ENCODE results near the gene SNAPC1.
"Not testable (repeated sequence)": the region's sequence is repeated elsewhere in the genome, so short reads cannot be mapped to it uniquely, and the experiment has no call there.

SNAPC1 gene, protein sequence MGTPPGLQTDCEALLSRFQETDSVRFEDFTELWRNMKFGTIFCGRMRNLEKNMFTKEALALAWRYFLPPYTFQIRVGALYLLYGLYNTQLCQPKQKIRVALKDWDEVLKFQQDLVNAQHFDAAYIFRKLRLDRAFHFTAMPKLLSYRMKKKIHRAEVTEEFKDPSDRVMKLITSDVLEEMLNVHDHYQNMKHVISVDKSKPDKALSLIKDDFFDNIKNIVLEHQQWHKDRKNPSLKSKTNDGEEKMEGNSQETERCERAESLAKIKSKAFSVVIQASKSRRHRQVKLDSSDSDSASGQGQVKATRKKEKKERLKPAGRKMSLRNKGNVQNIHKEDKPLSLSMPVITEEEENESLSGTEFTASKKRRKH

DNA sequence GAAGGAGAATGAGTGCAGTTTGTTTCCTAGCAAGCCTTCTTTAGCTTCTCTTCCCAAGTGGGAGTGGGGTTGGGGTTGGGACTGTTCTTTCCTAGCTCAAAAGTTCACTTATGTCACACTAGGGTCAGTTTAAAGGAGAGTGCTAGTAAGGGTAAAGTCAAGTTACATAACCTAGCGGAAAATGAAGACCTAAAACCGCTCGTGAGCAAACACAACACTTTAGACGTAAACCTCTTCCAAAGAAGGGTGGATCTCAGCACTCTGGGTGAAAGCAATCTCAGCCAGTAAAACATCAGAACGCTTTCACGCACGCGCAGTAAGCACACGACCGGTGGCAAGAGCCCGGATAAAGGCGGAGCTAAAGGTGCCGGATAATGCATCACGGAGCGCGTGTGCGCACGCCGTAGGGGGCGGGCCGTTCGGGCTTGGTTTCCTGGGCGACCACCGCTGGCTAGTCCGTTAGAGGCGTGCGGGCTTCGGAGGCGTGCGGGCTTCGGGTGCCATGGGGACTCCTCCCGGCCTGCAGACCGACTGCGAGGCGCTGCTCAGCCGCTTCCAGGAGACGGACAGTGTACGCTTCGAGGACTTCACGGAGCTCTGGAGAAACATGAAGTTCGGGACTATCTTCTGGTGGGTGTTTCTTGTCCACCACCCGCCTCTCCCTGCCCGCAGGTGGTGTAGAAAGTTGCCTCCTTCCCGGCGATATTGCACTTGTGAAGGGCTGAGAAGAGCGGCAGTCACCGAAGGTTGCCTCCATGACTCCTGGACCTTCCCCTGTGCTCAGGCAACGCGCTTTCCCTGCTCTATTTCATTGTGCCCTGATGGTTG, at the start of gene SNAPC1:
Gene SNAPC1, plus strand, starts transcription at position 462 of the 828 bp plus-strand sequence. Its CDS starts 41 bp downstream, at position 503.
- peak; percentile 98 for DNase-seq (ENCODE audit: low spot score)

DNA sequence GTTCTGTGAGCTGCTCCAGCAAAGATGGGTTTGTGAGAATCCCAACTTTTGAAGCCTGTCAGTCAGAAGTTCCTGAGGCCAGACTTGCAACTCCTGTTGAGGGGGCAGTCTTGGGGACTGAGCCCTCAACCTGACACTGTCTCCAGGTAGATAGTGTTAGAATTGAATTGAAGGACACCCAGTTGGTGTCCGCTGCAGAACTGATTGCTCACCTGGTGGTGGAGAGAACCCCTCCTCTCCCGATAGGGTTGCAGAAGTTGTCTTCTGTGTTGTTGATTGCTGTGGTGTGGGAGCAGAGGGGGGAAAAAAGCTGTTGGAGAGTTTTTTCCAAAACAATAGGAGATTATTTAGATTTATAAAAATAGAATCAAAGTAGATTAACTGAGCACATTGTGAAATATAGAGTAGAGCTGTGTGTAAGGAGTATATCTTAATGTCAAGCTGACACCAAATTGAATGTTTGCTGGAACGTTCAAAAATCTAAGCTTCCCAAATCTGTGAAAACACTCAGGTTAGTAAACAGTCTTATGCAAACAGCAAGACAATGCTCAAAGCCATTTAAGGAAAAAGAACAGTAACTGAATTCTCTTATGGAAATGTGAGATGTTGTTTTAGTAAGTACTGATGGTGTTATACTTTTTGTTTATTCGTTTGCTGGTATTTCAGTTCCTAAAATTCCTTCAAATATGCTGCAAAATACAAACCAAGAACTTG, 48.3 kb upstream of the SNAPC1 start:
- no peak for DNase-seq (ENCODE audit: low spot score)

DNA sequence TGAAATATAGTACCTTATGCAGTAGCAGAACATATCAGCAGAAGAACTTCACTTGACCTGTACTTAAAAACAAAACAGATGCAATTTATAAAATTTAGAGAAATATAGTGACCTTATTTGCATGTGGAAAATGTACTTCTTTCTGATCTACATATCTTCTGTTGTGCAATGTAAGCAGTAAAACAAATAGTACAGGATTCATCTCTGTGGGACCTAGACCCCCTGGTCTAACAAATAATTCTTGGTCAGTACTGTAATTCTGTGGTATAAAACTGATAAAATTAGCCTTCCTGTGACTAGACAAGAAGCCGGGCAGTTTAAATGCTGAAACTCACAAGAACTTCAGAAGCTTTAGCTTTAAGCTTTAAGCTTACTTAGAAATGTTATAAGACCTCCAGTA, 45.3 kb upstream of the SNAPC1 start:
- DNase-seq (ENCODE audit: low spot score), result no peak

DNA sequence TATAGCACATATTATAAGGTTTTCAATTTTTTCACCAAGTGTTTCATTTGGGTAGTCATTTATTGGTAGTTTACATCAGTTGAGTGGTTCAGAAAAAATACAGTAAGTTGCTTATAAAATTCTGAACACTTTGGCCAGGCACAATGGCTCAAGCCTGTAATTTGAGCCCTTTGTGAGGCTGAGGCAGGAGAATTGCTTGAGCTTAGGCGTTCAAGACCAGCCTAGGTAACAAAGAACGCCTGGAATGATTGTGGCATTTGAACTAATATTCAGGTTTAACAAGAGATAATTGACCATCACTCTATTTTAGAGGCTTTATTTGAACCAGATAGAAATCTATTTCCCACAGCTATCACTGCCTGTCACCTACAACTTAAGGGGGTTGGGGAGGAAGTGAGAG, 44.2 kb upstream of the SNAPC1 start:
- no peak for DNase-seq (ENCODE audit: low spot score)

DNA sequence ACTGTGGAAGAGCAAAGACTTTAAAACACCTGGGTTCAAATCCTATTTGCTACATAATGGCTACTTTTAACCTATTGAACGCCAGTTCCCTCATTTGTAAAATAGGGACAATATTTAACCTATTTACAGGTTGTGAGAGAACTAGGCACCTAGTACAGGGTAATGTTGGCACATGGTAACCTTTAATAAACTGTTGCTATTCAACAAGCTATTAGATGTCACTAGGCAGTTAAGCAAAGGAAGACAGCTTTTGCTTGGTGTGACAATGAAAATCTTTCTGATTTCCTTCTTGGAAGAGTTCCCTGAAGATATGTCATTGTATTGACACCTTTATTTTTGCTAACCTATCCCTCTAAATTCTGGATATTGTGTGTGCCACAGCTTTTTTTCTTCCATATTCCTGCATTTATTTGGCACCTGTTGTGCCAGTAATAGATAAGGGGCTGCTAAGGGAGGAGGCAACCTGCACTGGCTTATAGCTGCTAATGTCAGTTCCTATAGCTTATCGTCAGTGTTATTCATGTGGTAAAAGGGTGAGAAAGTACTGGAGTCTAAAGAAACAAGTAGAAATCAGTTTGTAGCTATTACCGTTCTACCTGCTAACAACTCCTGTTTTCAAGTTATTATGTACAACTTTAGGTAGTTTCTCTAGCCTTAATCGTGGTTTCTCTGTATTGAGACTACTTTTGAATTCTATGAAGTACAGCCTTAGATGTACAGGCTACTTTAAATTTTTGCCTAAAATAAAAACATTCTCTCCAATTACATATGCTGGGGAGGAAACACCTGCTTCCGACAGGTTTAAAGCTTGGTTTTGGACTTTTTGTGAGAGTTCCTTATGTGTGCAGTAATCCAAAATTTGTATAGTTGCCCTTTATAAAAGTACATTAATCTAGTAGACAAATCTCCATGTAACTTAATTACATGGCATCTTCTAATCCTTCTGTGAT, 42.6 kb upstream of the SNAPC1 start:
- DNase-seq (ENCODE audit: low spot score), result no peak

DNA sequence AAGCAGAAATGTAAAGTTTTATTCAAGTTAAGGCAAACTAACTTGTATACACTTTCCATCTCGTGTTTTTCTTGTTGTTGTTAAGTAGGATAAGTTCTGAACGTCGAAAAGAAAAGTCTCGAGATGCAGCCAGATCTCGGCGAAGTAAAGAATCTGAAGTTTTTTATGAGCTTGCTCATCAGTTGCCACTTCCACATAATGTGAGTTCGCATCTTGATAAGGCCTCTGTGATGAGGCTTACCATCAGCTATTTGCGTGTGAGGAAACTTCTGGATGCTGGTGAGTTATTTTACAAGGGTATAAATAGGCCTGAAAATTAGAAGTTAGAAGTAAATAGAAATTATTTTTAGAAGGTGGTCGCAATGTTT, 41.9 kb upstream of the SNAPC1 start:
- no peak for DNase-seq (ENCODE audit: low spot score)

DNA sequence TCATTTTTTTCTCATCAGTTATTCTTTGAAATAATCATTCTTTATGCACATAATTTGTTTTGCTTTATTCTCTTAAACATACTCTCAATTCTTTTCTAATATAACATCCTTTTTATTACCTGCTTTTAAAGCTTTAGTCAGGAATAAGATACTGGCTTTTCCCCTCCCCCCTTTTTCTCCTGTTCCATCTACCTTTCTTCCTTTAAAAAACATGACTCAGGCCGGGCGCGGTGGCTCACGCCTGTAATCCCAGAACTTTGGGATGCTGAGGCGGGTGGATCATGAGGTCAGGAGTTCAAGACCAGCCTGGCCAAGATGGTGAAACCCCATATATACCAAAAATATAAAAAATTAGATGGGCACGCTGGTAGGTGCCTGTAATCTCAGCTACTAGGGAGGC, 41.5 kb upstream of the SNAPC1 start:
- no peak for DNase-seq (ENCODE audit: low spot score)

DNA sequence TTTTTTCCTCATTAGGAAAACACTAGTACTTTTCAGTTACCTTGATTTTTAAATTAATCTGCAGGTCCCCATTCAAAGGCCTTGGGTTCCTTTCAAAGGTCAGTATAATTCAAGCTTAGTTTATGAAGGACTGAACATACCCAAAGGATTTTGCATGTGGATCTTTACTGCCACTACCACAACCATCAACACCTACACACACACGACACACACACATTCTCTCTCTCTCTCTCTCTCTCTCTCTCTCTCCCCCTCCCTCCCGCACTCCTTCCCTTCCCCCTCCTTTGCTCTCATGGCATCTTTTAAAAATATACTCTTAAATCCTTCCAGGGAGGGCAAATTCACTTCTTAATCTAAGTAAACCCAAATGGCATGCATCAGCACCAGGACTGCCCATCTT, 38.1 kb upstream of the SNAPC1 start:
- DNase-seq (ENCODE audit: low spot score), result no peak

DNA sequence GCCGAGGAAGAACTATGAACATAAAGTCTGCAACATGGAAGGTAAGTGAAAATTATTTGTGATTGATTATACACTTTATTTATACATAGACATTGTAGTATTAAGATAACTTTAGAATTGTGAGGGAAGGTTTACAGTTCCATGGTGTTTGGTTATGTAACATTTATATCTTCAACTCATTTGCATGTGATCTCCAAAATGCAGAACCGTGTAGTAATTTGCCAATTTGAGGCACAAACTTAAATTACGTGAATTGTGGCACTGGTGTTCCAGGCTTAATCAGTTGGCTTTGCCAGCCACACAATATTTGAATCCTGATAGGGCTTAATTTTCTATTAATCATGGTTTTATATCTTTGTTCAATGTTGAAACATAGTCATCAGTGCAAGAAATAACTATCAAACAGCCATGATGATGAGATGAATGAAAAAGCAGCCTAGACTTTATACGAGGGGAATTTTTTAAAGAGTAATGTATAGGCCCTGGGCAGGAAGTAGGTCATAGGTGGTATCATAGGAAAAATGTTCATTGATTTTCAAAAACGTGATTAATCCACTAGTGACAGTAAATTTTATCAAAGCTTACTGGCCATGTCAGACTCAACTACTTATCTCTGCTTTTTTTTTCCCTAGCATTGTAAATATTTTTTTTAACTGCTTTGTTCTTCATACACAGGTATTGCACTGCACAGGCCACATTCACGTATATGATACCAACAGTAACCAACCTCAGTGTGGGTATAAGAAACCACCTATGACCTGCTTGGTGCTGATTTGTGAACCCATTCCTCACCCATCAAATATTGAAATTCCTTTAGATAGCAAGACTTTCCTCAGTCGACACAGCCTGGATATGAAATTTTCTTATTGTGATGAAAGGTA, 35.2 kb upstream of the SNAPC1 start:
- no peak for DNase-seq (ENCODE audit: low spot score)

DNA sequence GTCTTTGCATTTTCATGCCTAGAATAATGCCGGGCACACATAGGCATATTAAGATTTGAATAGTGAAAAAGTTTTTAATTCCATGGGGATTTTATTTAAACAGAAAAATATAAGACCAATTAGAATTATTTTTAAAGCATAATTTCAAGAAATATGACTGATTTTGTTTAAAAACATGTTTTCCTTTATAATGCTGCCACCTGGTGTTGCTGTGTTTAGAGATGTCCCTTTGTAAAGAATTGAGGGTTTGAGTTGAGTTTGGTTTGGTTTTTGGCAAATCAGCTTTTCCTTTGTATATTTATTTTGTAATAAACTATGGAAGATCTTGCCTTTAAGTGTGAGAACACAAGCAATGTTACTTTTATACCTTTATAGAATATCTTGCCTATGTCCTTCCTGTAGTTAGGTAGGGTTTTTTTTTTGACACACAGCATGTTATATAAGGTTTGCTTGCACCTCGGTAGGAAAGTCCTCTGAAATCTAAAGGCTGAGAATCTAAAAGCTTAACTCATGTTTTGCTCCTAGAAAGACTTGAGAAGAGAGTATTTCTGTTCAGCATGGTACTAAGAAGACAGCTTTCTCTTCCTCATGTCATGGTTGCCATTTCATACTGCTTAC, 31.4 kb upstream of the SNAPC1 start:
- no peak for DNase-seq (ENCODE audit: low spot score)

DNA sequence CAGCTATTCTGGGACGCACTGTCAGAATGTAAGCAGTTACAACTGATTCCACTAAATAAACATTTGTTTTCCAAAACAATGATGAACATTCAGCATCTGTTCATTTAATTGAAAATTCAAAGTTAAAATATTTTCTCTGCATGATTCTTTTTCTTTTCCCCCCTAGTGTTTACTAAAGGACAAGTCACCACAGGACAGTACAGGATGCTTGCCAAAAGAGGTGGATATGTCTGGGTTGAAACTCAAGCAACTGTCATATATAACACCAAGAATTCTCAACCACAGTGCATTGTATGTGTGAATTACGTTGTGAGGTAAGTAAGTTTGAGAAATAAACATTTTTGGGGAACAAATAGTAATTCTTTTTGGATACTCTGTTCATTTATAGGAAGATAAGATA, 28.2 kb upstream of the SNAPC1 start:
- DNase-seq (ENCODE audit: low spot score), result no peak

DNA sequence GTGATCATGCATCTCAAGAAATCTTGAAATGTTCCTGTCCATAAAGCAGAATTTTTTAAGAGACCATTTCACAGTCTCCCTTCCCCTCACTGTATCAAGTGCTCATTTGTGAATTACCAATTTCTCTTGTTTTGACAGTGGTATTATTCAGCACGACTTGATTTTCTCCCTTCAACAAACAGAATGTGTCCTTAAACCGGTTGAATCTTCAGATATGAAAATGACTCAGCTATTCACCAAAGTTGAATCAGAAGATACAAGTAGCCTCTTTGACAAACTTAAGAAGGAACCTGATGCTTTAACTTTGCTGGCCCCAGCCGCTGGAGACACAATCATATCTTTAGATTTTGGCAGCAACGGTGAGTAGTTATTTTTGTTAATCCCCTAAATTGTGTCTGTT, 25.5 kb upstream of the SNAPC1 start:
- no peak for DNase-seq (ENCODE audit: low spot score)

DNA sequence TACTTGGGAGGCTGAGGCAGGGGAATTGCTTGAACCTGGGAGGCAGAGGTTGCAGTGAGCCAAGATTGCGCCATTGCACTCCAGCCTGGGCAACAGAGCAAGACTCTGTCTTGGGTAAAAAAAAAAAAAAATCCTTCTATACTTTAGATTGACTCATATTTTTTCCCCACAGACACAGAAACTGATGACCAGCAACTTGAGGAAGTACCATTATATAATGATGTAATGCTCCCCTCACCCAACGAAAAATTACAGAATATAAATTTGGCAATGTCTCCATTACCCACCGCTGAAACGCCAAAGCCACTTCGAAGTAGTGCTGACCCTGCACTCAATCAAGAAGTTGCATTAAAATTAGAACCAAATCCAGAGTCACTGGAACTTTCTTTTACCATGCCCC, 24.3 kb upstream of the SNAPC1 start:
- no peak for DNase-seq (ENCODE audit: low spot score)

DNA sequence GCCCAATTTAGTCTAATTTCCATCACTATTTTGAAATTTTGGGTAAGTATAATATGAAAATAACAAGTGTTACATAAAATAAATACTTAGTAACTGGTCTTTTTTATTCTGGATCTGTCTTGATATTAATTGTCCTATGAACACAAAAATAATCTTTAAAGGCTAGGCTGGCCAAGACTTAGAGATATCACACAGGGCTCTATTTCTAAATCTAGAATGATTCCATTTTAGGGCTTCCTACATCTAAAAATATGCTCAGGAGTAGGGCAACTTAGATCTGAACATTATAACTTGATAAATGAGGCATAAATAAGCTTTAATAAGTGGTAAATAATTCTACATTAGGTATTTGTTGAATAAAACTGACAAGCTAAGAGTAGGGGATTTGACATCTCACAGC, 23.1 kb upstream of the SNAPC1 start:
- DNase-seq (ENCODE audit: low spot score), result no peak

DNA sequence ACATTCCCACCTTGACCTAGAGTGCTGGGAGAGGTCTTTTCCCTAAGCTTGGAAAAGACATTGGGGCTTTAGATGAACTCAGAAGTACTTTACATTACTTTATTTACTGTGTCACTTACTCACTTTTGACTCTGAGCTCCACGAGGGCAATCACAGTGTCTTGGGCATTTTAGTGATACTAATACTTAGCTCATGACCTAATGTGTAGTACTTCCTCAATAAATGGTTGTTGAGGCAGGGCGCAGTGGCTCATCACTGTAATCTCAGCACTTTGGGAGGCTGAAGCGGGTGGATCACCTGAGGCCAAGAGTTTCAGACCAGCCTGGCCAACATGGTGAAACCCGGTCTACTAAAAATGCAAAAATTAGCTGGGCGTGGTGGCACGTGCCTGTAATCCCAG, 19.8 kb upstream of the SNAPC1 start:
- no peak for DNase-seq (ENCODE audit: low spot score)

DNA sequence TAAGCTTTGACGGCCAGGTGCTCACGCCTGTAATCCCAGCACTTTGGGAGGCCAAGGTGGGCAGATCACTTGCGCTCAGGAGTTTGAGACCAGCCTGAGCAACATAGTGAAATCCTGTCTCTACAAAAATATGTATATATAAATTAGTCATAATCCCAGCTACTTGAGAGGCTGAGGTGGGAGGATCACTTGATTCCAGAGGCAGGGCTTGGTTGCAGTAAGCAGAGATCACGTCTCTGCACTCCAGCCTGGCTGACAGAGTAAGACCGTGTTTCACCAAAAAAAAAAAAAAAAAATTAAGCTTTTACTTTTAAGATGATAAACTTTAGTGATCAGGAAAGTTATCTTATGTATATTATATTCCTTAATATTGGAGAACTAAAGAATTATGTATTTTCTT, 18.0 kb upstream of the SNAPC1 start:
- no peak for DNase-seq (ENCODE audit: low spot score)

DNA sequence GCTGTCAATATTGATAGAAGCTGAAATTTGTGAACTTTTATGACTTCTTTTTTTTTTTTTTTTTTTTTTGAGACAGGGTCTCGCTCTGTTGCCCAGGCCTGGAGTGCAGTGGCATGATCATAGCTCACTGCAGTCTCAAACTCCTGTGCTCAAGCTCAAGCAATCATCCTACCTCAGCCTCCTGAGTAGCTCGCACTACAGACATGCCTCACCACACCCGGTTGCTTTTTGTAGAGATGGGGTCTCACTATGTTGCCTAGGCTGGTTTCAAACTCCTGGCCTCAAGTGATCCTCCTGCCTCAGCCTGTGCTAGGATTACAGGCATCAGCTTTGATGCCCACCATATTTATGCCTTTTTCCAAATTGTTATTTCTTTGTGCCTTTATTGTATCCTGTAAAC, 15.9 kb upstream of the SNAPC1 start:
- DNase-seq (ENCODE audit: low spot score), result not testable (repeated sequence)

DNA sequence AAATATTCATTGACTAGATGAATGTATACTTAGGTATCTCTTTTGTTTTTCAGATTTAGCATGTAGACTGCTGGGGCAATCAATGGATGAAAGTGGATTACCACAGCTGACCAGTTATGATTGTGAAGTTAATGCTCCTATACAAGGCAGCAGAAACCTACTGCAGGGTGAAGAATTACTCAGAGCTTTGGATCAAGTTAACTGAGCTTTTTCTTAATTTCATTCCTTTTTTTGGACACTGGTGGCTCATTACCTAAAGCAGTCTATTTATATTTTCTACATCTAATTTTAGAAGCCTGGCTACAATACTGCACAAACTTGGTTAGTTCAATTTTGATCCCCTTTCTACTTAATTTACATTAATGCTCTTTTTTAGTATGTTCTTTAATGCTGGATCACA, 15.3 kb upstream of the SNAPC1 start:
- DNase-seq (ENCODE audit: low spot score), result no peak

DNA sequence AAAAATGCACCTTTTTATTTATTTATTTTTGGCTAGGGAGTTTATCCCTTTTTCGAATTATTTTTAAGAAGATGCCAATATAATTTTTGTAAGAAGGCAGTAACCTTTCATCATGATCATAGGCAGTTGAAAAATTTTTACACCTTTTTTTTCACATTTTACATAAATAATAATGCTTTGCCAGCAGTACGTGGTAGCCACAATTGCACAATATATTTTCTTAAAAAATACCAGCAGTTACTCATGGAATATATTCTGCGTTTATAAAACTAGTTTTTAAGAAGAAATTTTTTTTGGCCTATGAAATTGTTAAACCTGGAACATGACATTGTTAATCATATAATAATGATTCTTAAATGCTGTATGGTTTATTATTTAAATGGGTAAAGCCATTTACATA, 14.9 kb upstream of the SNAPC1 start:
- no peak for DNase-seq (ENCODE audit: low spot score)

DNA sequence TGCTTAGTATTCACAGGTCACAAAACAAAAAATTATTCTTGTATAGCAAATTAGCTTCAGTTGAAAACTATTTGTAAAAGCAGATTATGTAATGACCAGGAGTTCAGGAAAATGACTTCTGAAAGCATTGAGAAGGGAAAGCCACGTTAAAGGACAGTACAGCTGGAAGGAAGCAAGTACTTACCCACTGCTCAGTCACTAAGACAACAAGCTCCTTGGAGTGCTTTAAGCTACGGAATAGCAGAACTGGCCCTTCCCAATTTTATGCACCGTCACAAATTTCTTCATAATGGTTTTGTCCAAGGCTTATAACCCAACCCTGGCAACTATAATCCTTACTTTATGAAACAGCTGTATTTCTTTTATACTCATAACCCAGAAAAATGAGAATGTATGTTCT, 13.0 kb upstream of the SNAPC1 start:
- DNase-seq (ENCODE audit: low spot score), result no peak
